HG03378 (cell line): ENCODE results near the gene RAD18.

Experiments used
- ATAC-seq: cut with Tn5 transposase; IDR thresholded peaks from one replicate; pipeline ENCODE4 v1.9.1; 2021; ENCODE audit warnings: mild to moderate bottlenecking, moderate library complexity; ENCODE audit not compliant: unreplicated experiment

The RAD18 gene

GRCh38 chr3:8966150-8966819 is 3.0 kb upstream of the RAD18 start:
- no peak for ATAC-seq

GRCh38 chr3:8964436-8965370 is 1.4 kb upstream of the RAD18 start:
- no peak for ATAC-seq

GRCh38 chr3:8962226-8962861 is 928 bp downstream of the RAD18 start:
- no peak for ATAC-seq

- no peak for ATAC-seq
Measured at GRCh38 chr3:8959668-8960067, 3.6 kb downstream of the RAD18 start.

- ATAC-seq = peak; percentile 91
Measured at GRCh38 chr3:8954938-8955763, 8.1 kb downstream of the RAD18 start.

GRCh38 chr3:8953313-8953712 is 10.0 kb downstream of the RAD18 start:
- ATAC-seq = no peak

GRCh38 chr3:8952130-8952529 is 11.1 kb downstream of the RAD18 start:
- no peak for ATAC-seq

- no peak for ATAC-seq
Measured at GRCh38 chr3:8945890-8946600, 17.2 kb downstream of the RAD18 start.

GRCh38 chr3:8942746-8943488 is 20.4 kb downstream of the RAD18 start:
- no peak for ATAC-seq

GRCh38 chr3:8942115-8942514 is 21.2 kb downstream of the RAD18 start:
- ATAC-seq = no peak

GRCh38 chr3:8938021-8938420 is 25.3 kb downstream of the RAD18 start:
- no peak for ATAC-seq

GRCh38 chr3:8937064-8938020 is 25.9 kb downstream of the RAD18 start:
- no peak for ATAC-seq

GRCh38 chr3:8932507-8932906 is 30.8 kb downstream of the RAD18 start:
- no peak for ATAC-seq

- ATAC-seq = no peak
Measured at GRCh38 chr3:8931342-8931741, 31.9 kb downstream of the RAD18 start.

- ATAC-seq = no peak
Measured at GRCh38 chr3:8929860-8930259, 33.4 kb downstream of the RAD18 start.

GRCh38 chr3:8914491-8914890 is 48.8 kb downstream of the RAD18 start:
- ATAC-seq = no peak

- no peak for ATAC-seq
Measured at GRCh38 chr3:8911781-8912180, 51.5 kb downstream of the RAD18 start.

- no peak for ATAC-seq
Measured at GRCh38 chr3:8909160-8909559, 54.1 kb downstream of the RAD18 start.
